Transverse colon (tissue), 3 donors: Measurements from ENCODE around the gene COBLL1.

Source experiments
- CTCF ChIP-seq, 5 experiments: fragments of 200-600 bp in 3 of 5; fragments of 450-650 bp in 2 of 5; sonication (generic) in 3 of 5; IDR thresholded peaks; 1 replicate in 2 of 5; 2 replicates in 3 of 5; pipeline ENCODE4 v1.5.1; 2016 to 2017; ENCODE audit warnings: antibody characterized with exemption in 5 of 5, inconsistent platforms in 3 of 5, mild to moderate bottlenecking in 2 of 5, moderate library complexity in 1 of 5
- EP300 ChIP-seq: sonication (generic); formaldehyde crosslinking; IDR thresholded peaks from one replicate; pipeline ENCODE4 v1.6.1; 2017; ENCODE audit warnings: antibody characterized with exemption, low read depth
- POLR2A ChIP-seq: fragments of 450-650 bp; IDR thresholded peaks from one replicate; pipeline ENCODE4 v1.6.1; 2016; ENCODE audit warnings: antibody characterized with exemption, mild to moderate bottlenecking, moderate library complexity

GRCh38 chr2:164800572-164800971, 41.1 kb downstream of the COBLL1 start:
- TF ChIP-seq CTCF (IDR thresholded peaks at IDR 0.05) (no peak), EP300 (no peak), POLR2A (no peak)
